Measurements from ENCODE around the gene TGIF1.

GRCh38 chr18:3481696-3482210 lies 31.8 kb downstream of the TGIF1 start:
- TF ChIP-seq CTCF (IDR thresholded peaks at IDR 0.05) (no peak), POLR2A (IDR thresholded peaks at IDR 0.05) (no peak)

Data from lower leg skin (tissue), 3 donors.